Measurements from ENCODE around the gene ZBTB21. TPM values are rescaled to one million over a fixed set of nuclear protein-coding genes. Genes with fewer than 3 reads are reported as not detected.
A peak's percentile ranks its signal among the peaks of the same experiment; 100 is the strongest.

Gene ZBTB21
- total RNA-seq, 4 donors from 2014 or later, result 16.3 to 33.5 (median 18.6) TPM

GRCh38 chr21:42048870-42049577 lies 38.9 kb upstream of the ZBTB21 start:
- TF ChIP-seq CTCF (IDR thresholded peaks at IDR 0.05) (no peak), POLR2A (IDR thresholded peaks at IDR 0.05) (no peak)
- Histone ChIP-seq H3K27me3 (no peaks in the 10 kb centered on the region), H3K4me1 (peaks cover 0 to 13% of the 10 kb centered on the region in 2 donors), H3K36me3 (no peaks in the 10 kb centered on the region), H3K4me3 (replicated peaks in 1 of 3) (no peak overlapping the region), H3K27ac (no peak overlapping the region), H3K9me3 (no peaks in the 10 kb centered on the region)
- no peak for DNase-seq
- intact Hi-C loops (cut with DNase I), result no loop called here
- 93 to 95% methylated on average over 10 of the region's 10 CpGs for WGBS, 2 donors

DNA sequence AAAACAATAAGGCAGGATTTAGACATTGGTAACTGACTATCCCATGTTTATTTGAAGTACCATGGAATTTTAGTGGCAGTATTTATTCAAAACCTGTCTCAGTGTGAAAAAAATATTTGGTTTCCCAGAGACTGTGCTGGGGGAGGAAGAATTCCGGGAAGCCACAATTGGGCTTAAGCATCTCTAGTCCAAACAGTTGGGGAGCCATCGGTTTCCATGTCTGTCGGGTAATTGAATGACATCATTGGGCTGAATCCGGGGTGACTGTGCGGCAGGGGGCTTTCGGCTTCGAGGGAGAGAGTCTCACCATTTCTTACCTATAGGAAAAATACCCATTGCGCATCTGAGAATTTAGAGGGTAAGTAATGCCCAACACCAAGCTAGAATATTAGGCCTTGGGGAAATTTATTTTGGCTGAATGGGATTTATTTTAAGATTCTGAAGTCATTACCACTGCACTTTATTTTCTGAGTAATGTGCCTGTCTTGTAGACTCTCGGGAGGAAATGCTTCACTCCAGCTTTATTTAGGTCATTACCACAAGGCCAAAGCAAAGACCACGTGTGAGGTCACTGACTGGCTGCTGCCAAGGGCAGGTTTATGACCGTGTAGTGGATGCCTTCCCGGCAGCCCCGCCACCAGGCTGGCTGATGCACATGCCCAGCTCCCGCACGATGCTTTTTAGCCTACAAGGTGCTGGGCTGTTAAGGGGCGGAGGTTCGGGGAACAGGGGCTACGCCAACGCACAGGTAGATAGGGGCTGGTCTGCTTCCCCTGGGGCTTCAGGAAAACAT lies 37.9 kb upstream of the ZBTB21 start:
- peaks cover 0 to 13% of the 10 kb centered on the region in 2 donors for H3K4me1 ChIP-seq
- H3K27me3 ChIP-seq, result no peaks in the 10 kb centered on the region
- WGBS, 2 donors, result 73% methylated on average over 19 of the region's 19 CpGs
- H3K27ac ChIP-seq, result no peak overlapping the region
- H3K9me3 ChIP-seq, result no peaks in the 10 kb centered on the region
- no peaks in the 10 kb centered on the region for H3K36me3 ChIP-seq
- intact Hi-C loops (cut with DNase I), result no loop called here
- H3K4me3 ChIP-seq (replicated peaks in 1 of 3), result no peak overlapping the region
- TF ChIP-seq CTCF (IDR thresholded peaks at IDR 0.05) (no peak), POLR2A (IDR thresholded peaks at IDR 0.05) (no peak)
- peak; percentile 13 to 31 for DNase-seq

GRCh38 chr21:42044871-42045495 lies 34.8 kb upstream of the ZBTB21 start:
- Histone ChIP-seq H3K36me3 (no peaks in the 10 kb centered on the region), H3K4me3 (replicated peaks in 1 of 3) (no peak overlapping the region), H3K27me3 (no peaks in the 10 kb centered on the region), H3K9me3 (no peaks in the 10 kb centered on the region), H3K4me1 (peaks cover 0 to 17% of the 10 kb centered on the region in 2 donors), H3K27ac (no peak overlapping the region)
- 67 to 68% methylated on average over 7 of the region's 7 CpGs for WGBS, 2 donors
- intact Hi-C loops (cut with DNase I), result no loop called here
- peak; percentile 26 to 29 for DNase-seq
- TF ChIP-seq CTCF (IDR thresholded peaks at IDR 0.05) (no peak), POLR2A (IDR thresholded peaks at IDR 0.05) (no peak)

- Histone ChIP-seq H3K4me3 (replicated peaks in 1 of 3) (no peak overlapping the region), H3K27ac (no peak overlapping the region), H3K4me1 (peaks cover 0 to 26% of the 10 kb centered on the region in 2 donors), H3K9me3 (no peaks in the 10 kb centered on the region), H3K27me3 (no peaks in the 10 kb centered on the region), H3K36me3 (no peaks in the 10 kb centered on the region)
- intact Hi-C loops (cut with DNase I), result no loop called here
- no peak for DNase-seq
- TF ChIP-seq CTCF (IDR thresholded peaks at IDR 0.05), result no peak
- TF ChIP-seq POLR2A (IDR thresholded peaks at IDR 0.05), result no peak
- WGBS, 2 donors, result 94 to 99% methylated on average over 16 of the region's 17 CpGs
These were observed 33.8 kb upstream of the ZBTB21 start for GRCh38 chr21:42043961-42044360.

Data from thyroid gland (tissue), 4 donors.